Muscle of leg (tissue), 11 donors: ENCODE measurements around the gene ALG11. TPM values are rescaled to one million over a fixed set of nuclear protein-coding genes. Genes with fewer than 3 reads are reported as not detected.
"Not testable (repeated sequence)": the region's sequence is repeated elsewhere in the genome, so short reads cannot be mapped to it uniquely, and the experiment has no call there.

Experiments
- DNase-seq: peaks from one replicate; pipeline ENCODE4 v3.0.0; 2013
- H3K27ac ChIP-seq: one replicate; pipeline ENCODE4 v1.5.1; 2013; ENCODE audit warnings: mild to moderate bottlenecking, low read length, control low read depth
- H3K27me3 ChIP-seq: one replicate; pipeline ENCODE4 v1.6.1; 2013; ENCODE audit warnings: low read length; ENCODE audit not compliant: control insufficient read depth, insufficient read depth
- H3K36me3 ChIP-seq: one replicate; pipeline ENCODE4 v1.6.1; 2013; ENCODE audit warnings: low read length; ENCODE audit not compliant: control insufficient read depth, insufficient read depth
- H3K4me1 ChIP-seq: one replicate; pipeline ENCODE4 v1.6.1; 2013; ENCODE audit warnings: low read length; ENCODE audit not compliant: control insufficient read depth, insufficient read depth
- H3K4me3 ChIP-seq: one replicate; pipeline ENCODE4 v1.5.1; 2013; ENCODE audit warnings: low read length, control low read depth
- H3K9me3 ChIP-seq: replicated peaks from 2 replicates; pipeline ENCODE4 v1.6.1; 2013; ENCODE audit warnings: low read depth, low read length; ENCODE audit not compliant: control insufficient read depth
- WGBS: methylation state at CpG from one replicate; pipeline ENCODE4 v1.1.5; 2013; ENCODE audit warnings: missing lambda C conversion rate; ENCODE audit not compliant: insufficient coverage; 5-methylcytosine and 5-hydroxymethylcytosine counted together
- polyA plus RNA-seq, 8 donors: library from polyadenylated mRNA; unstranded; fragments of 120-200 nt; gene quantifications; one replicate each; pipeline versions ENCODE4 v1.2.1 to v1.2.3, GENCODE V29; 2013; ENCODE audit warnings: inconsistent platforms in 1 of 8, low replicate concordance in 1 of 8; ENCODE audit not compliant: insufficient read length in 8 of 8, insufficient read depth in 1 of 8
- total RNA-seq: library from RNA; stranded (reverse); fragments of 120-200 nt; gene quantifications from one replicate; pipeline ENCODE4 v1.2.4, GENCODE V29; 2013

The ALG11 gene
- total and polyA plus RNA-seq, 9 donors, result 11.7 to 24.1 (median 19.9) TPM

DNA sequence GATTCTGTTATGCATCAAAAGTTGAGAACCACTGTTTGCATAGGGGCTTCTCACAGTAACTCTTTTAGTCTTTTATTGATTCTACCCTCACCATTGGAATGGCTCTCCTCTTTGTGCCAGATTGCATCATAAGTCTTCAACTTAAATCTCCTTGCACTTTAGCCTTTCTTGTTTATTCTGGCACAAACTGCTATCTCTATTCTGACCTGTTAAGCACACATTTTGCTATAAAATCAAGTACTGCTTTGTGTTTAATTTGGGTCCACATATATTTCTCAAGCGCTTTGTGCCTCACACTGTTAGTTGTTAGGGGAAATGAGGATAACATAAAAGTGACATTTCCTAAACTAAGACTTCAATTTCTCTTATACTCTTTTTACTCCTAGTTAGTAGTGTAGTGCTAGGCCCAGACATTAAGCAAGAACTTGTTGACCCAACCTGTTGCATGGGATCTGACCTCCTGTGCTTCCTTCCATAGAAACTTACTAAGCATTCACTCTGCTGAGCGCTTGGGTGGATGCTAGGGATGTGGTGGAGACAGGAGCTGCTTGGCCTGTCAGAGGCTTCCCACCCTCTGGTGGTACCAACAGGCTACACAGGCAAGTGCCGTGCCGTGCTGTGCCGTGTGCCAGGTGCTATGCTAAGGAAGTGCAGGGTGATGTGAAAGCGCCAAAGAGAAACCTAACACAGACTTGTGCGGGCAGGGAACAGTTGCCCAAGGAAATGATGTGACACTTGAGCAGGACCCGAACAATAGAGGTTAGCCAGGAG, 13.5 kb downstream of the ALG11 start:
- no peak for DNase-seq
- peaks cover 25% of the 10 kb centered on the region for H3K9me3 ChIP-seq
- H3K4me1 ChIP-seq, result no peaks in the 10 kb centered on the region
- H3K27ac ChIP-seq, result no peak overlapping the region
- no peak overlapping the region for H3K4me3 ChIP-seq
- no peaks in the 10 kb centered on the region for H3K27me3 ChIP-seq
- 89% methylated on average over 6 of the region's 8 CpGs for WGBS
- H3K36me3 ChIP-seq, result peaks cover 62% of the 10 kb centered on the region

GRCh38 chr13:52026246-52026626, 14.0 kb downstream of the ALG11 start:
- H3K4me3 ChIP-seq, result no peak overlapping the region
- no peaks in the 10 kb centered on the region for H3K27me3 ChIP-seq
- peaks cover 57% of the 10 kb centered on the region for H3K36me3 ChIP-seq
- no peak overlapping the region for H3K27ac ChIP-seq
- no peak for DNase-seq
- 97% methylated on average over 3 of the region's 3 CpGs for WGBS
- peaks cover 25% of the 10 kb centered on the region for H3K9me3 ChIP-seq
- H3K4me1 ChIP-seq, result no peaks in the 10 kb centered on the region

- Histone ChIP-seq H3K4me3 (no peak overlapping the region), H3K9me3 (peaks cover 25% of the 10 kb centered on the region), H3K4me1 (no peaks in the 10 kb centered on the region), H3K27me3 (no peaks in the 10 kb centered on the region), H3K36me3 (peaks cover 45% of the 10 kb centered on the region), H3K27ac (no peak overlapping the region)
- 100% methylated on average over 1 of the region's 1 CpG for WGBS
- DNase-seq, result no peak
Measured at GRCh38 chr13:52027832-52028231, 15.6 kb downstream of the ALG11 start.

- Histone ChIP-seq H3K27ac (no peak overlapping the region), H3K27me3 (no peaks in the 10 kb centered on the region), H3K36me3 (peaks cover 34% of the 10 kb centered on the region), H3K4me3 (no peak overlapping the region), H3K4me1 (no peaks in the 10 kb centered on the region), H3K9me3 (peaks cover 25% of the 10 kb centered on the region)
- DNase-seq, result no peak
- 98% methylated on average over 4 of the region's 4 CpGs for WGBS
Measured at GRCh38 chr13:52029569-52029968, 17.4 kb downstream of the ALG11 start.

- DNase-seq, H3K27me3 ChIP-seq, H3K27ac ChIP-seq, H3K4me3 ChIP-seq, H3K4me1 ChIP-seq: not testable (repeated sequence)
- H3K9me3 ChIP-seq, result peaks cover 23% of the 10 kb centered on the region
- no CpG with 5 or more reads among the region's 6 CpGs for WGBS
- peaks cover 25% of the 10 kb centered on the region for H3K36me3 ChIP-seq
Measured at GRCh38 chr13:52030401-52030800, 18.2 kb downstream of the ALG11 start.

- no peak overlapping the region for H3K27ac ChIP-seq
- H3K36me3 ChIP-seq, result peaks cover 8% of the 10 kb centered on the region
- no CpG with 5 or more reads among the region's 2 CpGs for WGBS
- no peak for DNase-seq
- H3K9me3 ChIP-seq, result peaks cover 11% of the 10 kb centered on the region
- no peaks in the 10 kb centered on the region for H3K4me1 ChIP-seq
- no peak overlapping the region for H3K4me3 ChIP-seq
- H3K27me3 ChIP-seq, result no peaks in the 10 kb centered on the region
Measured at GRCh38 chr13:52033039-52033438, 20.8 kb downstream of the ALG11 start.

DNA sequence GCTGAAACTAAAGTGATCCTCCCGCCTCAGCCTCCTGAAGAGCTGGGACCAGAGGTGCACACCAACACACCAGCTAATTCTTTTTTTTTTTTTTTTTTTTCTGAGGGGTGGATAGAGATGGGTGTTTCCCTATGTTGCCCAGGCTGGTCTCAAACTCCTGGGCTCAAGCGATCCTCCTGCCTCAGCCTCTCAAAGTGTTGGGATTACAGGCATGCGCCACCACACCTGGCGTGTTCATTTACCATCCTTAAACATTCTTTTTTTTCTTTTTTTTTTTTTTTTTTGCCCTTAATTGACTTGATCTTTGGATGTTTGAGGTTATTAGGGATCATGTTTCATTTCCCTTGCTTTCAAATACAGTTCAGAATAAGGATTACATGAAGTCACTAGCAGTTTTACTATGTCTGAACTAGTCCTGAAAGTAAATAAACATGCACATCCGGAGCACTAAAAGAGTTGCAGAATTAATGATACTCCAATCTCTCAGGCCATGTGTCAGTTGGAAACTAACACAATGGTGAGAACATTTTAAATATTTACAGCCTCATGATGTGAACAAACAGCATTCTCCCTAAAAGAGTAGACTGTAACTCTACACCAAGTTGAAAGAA, 22.5 kb downstream of the ALG11 start:
- no peak overlapping the region for H3K27ac ChIP-seq
- peaks cover 4% of the 10 kb centered on the region for H3K9me3 ChIP-seq
- no peak for DNase-seq
- WGBS, result no CpG with 5 or more reads among the region's 5 CpGs
- H3K4me3 ChIP-seq, result no peak overlapping the region
- H3K36me3 ChIP-seq, result no peaks in the 10 kb centered on the region
- H3K27me3 ChIP-seq, result no peaks in the 10 kb centered on the region
- no peaks in the 10 kb centered on the region for H3K4me1 ChIP-seq

DNA sequence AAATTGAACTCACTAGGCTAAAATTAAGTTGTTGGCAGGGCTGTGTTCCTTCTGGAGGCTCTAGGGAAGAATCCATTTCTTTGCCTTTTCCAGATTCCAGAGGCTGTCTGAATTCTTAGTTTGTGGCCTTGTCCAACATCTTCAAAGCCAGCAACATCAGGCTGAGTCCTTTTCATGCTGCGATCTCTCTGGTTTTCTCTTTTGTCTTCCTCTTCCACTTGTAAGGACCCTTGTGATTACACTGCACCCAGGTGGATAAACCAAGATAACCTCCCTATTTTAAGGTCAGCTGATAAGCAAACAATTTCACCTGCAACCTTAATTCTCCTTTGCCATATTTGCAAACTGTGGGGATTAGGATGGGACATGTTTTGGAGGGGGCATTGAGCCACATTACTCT, 23.8 kb downstream of the ALG11 start:
- WGBS, result 91% methylated on average over 1 of the region's 1 CpG
- no peaks in the 10 kb centered on the region for H3K36me3 ChIP-seq
- no peaks in the 10 kb centered on the region for H3K9me3 ChIP-seq
- no peak overlapping the region for H3K27ac ChIP-seq
- H3K4me3 ChIP-seq, result no peak overlapping the region
- no peaks in the 10 kb centered on the region for H3K4me1 ChIP-seq
- no peak for DNase-seq
- no peaks in the 10 kb centered on the region for H3K27me3 ChIP-seq

- Histone ChIP-seq H3K27ac (no peak overlapping the region), H3K4me3 (no peak overlapping the region), H3K9me3 (no peaks in the 10 kb centered on the region), H3K4me1 (no peaks in the 10 kb centered on the region), H3K36me3 (no peaks in the 10 kb centered on the region), H3K27me3 (no peaks in the 10 kb centered on the region)
- 100% methylated on average over 3 of the region's 3 CpGs for WGBS
- DNase-seq, result no peak
Measured at GRCh38 chr13:52043675-52044074, 31.5 kb downstream of the ALG11 start.

DNA sequence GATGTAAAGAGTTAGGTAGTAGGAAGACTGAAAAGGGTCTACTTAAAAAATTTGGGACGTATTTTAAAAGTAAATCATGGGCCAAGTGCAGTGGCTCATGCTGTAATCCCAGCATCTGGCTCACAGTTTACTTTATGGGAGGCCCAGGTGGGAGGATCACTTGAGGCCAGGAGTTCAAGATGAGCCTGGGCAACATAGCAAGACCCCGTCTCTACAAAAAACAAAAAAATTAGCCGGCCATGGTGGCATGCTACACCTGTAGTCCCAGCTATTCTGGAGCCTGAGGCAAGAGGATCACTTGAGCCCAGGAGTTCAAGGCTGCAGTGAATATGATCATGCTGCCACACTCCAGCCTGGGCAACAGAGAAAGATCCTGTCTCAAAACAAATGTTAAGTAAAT, 35.3 kb downstream of the ALG11 start:
- DNase-seq, result no peak
- H3K27me3 ChIP-seq, result no peaks in the 10 kb centered on the region
- no peaks in the 10 kb centered on the region for H3K9me3 ChIP-seq
- no peaks in the 10 kb centered on the region for H3K36me3 ChIP-seq
- H3K27ac ChIP-seq, result no peak overlapping the region
- H3K4me1 ChIP-seq, result no peaks in the 10 kb centered on the region
- H3K4me3 ChIP-seq, result no peak overlapping the region
- WGBS, result 90% methylated on average over 3 of the region's 3 CpGs
